ENCODE data around the gene NAV2. TPM values are rescaled to one million over a fixed set of nuclear protein-coding genes. Genes with fewer than 3 reads are reported as not detected.

Gene NAV2
- total RNA-seq, 1 donor from 2014 or later, result 50.8 TPM

DNA sequence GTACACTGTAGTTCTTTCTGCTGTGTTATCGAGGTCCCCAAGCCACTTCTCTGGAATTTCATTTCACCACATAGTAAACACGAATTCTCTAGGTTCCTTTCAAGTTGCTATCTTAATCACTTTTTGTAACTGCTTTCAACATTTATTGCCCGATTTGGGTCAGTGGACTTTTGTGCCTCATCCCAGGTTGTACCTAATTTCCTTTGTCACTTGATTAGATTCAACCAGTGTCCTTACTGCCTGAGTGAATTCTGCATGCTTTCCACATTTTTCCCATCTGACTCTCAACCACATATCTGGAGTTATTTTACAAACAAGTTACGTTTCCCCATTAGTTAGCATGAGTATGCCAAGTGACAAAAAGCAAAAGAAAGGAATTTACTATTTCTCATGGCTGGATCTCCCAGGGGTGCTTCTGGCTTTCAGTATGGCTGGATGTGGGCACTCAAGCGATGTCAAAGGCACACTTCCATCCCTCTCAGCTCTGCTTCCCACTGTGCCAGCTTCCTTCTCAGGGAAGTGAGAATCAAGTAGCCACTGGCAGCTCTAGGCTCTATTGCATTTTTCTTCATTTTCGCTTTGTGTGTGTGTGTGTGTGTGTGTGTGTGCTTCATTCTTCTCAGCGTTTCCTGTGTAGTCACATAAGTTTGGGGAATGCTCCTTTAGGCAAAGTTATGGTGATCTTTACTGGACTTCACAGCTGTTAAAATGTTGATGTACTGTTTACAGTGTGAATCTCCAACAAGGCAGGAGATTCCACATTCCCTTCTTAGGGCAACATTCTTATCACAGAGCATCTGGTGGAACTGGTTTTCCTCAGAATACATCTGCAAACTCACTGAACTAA is 318.7 kb downstream of the NAV2 start:
- intact Hi-C loops (cut with DNase I), result no loop called here
- DNase-seq (ENCODE audit: low spot score), result peak; percentile 35

DNA sequence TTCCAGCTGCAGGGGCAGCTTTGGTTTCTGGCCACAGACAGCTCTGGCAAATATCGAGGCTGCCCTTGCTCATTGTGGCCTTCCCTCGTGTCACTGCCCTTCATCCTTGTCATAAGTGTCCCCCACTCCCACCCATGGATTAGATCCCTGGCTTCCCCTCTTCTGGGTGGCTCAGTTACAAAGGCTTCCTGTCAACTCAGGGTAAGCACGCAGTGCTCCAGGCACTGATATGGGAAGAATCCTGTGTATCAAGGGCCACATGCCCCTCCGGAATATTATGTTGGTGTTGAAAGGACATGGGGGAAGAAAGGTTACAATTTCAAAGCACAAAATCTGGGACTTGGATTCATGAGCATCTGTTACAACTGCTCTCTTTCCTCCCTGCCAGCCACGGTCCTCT is 319.5 kb downstream of the NAV2 start:
- DNase-seq (ENCODE audit: low spot score), result peak; percentile 44
- intact Hi-C loops (cut with DNase I), result no loop called here

DNA sequence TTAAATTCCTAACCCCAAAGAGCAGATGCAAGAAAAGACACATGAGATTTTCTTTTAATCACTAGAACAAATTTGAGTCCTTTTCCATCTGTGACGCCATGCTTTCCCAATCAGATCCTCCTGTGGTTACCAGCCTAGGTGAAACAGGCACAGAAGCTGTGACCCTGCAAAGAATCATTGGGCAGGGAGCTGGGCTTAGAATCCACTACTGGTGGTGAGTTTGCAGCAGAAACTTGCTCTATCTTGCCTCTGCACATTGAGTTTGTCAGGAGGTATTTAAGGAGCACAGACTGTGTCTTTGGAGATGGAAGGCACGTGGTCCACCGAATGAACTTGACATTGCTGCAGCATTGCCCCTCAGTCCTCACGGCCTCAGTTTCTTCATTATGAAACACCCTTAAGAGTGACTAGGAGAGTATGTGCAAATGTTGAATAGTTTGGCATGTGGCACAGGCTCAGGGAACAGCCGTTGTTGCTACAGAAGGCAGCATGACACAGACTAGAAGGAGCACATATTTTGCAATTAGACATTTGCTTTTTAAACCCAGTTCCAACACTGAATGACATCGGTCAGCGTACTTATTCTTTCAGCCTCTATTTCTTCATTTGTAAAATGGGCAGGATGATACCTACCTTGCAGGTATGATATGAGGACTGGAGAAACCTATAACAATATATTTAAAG is 320.1 kb downstream of the NAV2 start:
- intact Hi-C loops (cut with DNase I), result no loop called here
- DNase-seq (ENCODE audit: low spot score), result peak; percentile 12

DNA sequence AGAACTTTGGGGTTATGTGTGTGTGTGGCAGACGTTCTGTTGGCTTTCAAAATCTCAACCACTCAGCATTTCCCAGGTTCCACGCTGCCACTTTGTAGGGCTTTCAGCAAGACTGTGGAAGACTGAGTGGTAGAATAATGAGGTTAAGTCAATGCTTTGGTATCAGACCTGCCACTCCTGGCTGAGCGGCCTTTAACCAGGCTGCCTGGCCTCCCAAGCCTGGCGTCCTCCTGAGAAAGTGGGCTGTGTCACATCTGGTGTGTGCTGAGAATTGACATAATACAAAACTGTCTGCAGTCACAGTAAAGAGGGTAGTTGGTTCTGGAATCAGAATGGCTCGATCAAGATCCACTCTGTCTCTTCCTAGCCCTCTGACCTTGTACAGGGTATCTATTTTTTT is 321.2 kb downstream of the NAV2 start:
- DNase-seq (ENCODE audit: low spot score), result no peak
- intact Hi-C loops (cut with DNase I), result no loop called here

DNA sequence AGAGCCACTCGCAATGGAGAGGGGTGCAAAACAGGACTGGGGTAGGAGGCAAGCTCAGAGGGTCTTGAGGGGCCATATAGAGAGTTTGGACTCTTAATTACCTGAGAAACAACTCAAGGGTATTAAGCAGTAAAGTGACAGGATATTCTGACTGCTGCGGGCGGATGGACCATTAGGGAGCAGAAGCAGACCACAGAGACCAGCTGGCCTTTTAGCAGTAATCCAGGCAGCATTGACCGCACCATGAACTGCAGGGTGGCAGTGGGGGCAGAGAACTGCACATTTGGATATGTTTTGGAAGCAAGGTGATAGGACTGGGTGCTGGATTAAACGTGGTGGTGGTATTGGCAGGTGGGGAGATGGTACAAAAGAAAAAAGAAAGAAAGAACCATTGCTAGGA is 322.3 kb downstream of the NAV2 start:
- DNase-seq (ENCODE audit: low spot score), result no peak
- intact Hi-C loops (cut with DNase I), result loop anchor here (5.0 kb wide), 1 partner anchor 78 kb away; no protein-coding TSS in a partner anchor

DNA sequence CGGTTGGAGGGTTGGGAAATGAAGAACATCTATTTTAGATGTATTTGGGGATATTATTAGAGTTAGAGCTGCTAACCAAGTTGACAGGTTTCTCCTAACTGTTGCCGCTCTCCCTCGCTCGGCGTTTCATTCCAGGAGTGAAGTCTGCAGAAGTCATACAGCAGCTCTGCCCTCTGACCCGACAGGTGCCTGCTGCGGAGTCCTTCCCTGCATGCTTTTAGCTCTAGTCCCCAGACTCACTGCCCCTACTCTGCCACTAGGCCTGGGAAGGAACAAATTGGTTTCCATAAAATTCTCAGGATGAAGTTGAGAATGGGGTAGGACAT is 322.7 kb downstream of the NAV2 start:
- no peak for DNase-seq (ENCODE audit: low spot score)
- intact Hi-C loops (cut with DNase I), result loop anchor here (5.0 kb wide), 1 partner anchor 78 kb away; no protein-coding TSS in a partner anchor

DNA sequence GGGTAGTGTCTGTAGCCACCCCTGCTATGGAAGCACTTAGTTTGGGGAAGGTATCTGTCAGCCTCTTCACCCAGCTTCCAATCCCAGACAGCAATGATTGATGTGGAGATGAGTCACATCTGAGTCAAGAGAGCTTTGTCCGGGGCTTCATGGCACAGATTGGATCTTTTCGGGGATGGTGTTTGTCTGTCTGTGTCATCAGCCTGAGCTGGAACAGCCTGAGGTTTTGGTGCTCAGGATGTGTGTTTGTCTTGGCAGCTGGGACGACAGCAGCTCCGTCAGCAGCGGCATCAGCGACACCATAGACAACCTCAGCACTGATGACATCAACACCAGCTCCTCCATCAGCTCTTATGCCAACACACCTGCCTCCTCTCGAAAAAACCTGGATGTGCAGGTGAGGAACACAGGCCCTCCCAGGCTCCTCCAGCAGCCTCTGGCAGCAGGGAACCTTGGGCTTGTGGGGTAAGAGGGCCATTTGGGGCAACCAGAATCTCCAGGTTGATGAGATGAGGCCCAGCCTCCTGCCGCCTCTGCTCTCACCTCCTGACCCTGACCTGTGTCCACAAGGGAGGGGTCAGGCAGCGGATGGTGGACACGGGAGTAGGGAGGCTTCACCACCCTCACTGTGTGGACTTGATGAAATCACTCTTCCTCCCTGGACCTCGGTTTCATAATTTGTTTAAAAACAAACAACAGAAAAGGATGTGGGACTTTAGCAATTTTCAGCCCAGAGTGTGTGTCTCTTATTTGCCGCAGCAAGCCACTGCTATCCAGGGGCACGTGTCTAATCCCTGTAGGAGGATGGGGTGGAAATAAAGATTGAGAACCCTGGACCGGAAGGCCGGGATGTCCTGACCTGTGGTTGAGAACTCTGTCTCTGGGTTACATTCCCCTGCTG is 323.3 kb downstream of the NAV2 start:
- DNase-seq (ENCODE audit: low spot score), result no peak
- intact Hi-C loops (cut with DNase I), result loop anchor here (5.0 kb wide), 1 partner anchor 79 kb away; no protein-coding TSS in a partner anchor

DNA sequence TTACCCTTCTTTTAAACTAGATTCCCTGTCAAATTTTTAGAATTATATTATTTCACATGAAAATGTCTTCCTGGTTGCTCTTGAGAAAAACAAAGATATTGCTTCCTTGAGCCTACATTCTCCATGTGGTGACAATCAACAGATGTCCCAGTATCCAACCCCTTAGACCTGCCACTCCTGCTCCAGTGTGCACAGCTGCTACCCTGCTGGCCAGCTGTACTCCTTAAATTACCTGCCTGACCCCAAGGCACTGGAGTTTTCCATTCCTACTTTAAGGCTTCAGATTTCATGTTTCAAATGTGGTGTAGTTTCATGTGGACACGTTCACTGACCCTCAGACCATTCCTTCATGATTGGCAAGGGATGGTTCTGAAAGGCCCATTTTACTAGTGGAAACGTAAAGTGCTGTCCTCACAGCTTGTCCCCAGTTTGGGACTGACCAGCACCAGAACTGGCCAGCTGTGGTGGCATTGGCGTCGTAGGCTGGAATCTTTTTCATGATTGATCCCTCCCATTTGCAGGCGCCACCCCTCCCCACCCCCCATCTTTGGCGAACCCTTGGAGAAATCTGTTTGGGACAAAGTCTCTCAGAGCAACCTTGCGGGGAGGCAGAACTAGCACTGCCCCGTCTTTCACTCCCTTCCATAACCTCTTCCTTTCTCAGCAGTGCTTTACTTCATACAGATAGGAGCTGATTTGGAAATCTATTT is 324.1 kb downstream of the NAV2 start:
- no peak for DNase-seq (ENCODE audit: low spot score)
- intact Hi-C loops (cut with DNase I), result loop anchor here (5.0 kb wide), 1 partner anchor 79 kb away; no protein-coding TSS in a partner anchor

DNA sequence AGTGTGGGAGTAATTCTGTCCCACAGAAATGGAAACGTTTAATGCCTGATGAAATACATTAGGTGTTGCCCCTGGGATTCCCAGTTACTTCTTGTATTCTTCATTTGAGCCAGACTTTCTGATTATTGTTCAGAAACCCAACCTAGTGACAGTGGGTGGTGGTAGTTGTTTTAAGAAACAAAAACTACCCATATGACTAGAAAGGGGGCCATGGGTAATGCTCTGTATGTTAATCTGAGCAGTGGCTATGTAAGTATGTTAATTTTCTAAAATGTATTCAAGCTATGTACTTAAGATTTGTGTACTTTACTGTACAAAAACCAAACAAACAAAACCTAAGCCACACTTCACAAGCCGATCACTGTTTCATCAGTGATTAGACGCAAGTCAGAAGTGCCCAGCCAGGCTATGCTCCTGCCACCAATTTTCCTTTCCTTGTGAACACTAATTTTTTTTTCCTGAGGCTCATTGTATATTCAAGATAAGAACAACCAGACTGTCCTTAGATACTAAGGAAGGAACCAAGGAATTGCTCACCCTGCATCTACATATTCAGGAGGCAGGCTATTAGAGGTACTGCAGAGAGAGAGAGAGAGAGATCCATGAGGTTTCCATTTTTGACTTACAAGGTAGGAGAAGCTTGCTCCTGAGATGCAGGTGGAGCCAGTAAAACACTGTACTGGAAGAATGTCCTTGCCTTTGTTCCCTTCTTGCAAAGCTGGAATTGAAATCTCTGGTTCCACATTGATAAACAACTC is 324.9 kb downstream of the NAV2 start:
- DNase-seq (ENCODE audit: low spot score), result no peak
- intact Hi-C loops (cut with DNase I), result loop anchor here (5.0 kb wide), 1 partner anchor 80 kb away; no protein-coding TSS in a partner anchor

DNA sequence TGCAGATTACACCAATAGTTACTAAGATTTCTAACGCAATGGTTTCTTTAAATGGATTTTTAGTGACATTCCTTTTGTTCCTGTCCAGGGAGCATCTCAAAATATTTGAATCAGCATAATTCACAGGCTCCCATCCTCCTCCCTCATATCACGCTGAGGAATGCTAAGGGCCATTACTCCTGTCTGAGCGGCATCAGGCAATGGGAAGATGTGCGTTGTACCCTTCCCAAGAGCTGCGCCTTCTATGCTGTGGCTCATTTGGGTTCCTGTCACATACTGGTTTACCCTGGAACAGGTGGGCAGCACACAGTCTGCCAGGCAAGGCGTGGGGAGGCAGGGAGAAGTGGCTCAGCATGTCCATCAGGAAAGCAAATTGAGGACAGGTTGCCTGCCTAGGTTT is 325.8 kb downstream of the NAV2 start:
- intact Hi-C loops (cut with DNase I), result loop anchor here (5.0 kb wide), 1 partner anchor 81 kb away; no protein-coding TSS in a partner anchor
- DNase-seq (ENCODE audit: low spot score), result no peak

DNA sequence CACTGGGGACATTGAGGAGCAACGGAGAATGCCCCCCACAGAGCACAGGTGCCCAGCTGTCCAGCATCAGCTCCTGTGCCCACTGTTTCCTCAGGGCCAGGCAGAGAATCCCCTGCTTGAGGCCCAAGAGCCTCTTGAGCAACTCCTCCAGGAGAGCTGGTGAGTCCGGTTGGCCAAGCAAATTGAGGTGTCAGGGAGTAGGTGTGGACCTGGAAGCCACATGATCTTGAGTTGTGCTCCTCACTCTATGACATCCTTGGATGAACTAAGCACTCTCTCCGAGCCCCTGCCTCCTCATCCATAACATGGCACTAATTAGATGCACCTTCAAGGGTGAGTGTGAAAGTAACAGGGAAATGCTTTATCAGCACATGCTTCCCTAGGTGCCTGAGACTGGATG is 326.3 kb downstream of the NAV2 start:
- no peak for DNase-seq (ENCODE audit: low spot score)
- intact Hi-C loops (cut with DNase I), result loop anchor here (5.0 kb wide), 1 partner anchor 82 kb away; no protein-coding TSS in a partner anchor

DNA sequence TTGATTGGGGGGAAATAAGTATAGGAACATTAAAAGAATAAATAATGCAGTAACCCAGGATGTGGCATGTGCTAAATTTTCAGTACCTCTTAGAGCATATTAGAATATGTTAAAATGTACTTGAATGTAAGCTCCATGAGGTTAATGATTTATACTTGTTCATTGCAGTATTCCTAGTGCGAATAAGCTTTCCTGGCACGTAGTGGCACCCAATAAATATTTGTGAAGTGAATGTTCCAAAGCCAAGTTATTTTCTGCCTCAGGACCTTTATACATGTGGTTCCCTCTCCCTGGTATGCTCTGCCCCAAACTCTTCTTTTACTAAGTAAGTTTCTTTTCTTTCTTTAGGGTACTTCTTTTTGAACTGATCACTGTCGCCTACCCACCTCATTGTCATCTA is 328.9 kb downstream of the NAV2 start:
- intact Hi-C loops (cut with DNase I), result no loop called here
- no peak for DNase-seq (ENCODE audit: low spot score)

DNA sequence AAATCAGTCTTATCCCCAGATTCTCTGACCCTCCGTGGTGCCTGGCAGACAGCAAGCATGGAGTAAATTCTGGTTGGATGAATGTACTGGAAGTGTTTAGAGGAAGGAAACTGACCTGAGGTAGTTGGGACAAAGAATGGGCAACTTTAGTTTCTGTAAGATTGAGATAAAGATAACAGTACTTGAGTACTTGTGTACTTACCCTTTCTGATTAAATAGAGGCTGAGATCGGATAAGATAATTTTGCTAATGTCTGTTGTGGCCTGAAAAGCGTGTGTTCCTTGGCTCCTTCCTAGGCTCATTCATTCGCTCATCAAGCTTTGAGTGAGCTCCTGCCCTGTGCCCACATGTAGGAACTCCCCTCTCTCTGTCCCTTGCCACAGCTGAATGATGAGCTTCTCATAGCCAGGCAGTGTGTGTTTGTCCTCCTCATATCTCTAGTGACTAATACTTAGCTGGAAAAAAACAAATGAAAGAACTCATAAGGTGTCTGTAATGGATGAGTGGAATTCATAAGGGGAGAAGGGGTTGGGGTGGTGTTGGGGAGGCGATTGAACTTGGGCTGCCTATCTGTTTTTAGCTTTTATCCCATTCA is 329.5 kb downstream of the NAV2 start:
- no peak for DNase-seq (ENCODE audit: low spot score)

DNA sequence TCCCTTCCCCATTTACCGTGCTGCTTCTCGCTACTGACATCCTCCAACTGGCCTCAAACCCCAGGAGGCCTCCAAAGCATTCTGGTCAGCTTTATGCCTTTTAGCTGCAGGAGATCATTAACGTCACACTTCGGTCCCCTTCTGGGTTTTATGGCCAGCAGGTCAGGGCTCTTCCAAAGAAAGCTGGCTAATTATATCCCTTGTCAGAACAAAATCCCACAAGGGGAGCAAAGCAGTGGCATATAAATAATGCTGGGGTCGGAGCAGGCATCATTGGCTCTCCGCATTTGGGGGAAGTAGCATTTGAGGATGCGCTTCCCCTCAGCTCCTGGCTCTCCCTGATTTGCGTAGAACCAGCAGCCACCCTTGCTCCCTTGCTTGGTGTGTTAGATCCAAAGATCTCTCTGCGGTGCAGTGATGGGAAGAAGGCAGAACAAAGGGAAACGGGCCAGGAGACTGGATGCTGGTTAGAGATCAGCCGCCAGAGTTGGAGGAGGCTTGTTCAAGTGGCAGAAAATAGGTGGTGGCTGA is 330.2 kb downstream of the NAV2 start:
- intact Hi-C loops (cut with DNase I), result no loop called here
- no peak for DNase-seq (ENCODE audit: low spot score)

More for the DNA sequence above, 329.5 kb downstream of the NAV2 start:
- intact Hi-C loops (cut with DNase I), result no loop called here

DNA sequence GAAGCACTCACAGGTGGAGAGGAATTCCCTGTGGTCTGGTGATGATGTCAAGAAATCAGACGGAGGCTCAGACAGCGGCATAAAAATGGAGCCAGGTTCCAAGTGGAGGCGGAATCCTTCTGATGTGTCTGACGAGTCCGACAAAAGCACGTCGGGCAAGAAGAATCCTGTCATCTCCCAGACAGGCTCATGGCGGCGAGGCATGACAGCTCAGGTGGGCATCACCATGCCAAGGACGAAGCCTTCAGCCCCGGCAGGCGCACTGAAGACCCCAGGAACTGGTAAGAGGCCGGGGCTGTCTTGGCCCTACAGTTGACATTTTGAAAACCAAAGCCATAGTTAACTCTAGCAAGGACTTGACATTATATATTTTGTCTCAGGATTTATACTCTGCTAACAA is 331.4 kb downstream of the NAV2 start:
- intact Hi-C loops (cut with DNase I), result no loop called here
- no peak for DNase-seq (ENCODE audit: low spot score)

DNA sequence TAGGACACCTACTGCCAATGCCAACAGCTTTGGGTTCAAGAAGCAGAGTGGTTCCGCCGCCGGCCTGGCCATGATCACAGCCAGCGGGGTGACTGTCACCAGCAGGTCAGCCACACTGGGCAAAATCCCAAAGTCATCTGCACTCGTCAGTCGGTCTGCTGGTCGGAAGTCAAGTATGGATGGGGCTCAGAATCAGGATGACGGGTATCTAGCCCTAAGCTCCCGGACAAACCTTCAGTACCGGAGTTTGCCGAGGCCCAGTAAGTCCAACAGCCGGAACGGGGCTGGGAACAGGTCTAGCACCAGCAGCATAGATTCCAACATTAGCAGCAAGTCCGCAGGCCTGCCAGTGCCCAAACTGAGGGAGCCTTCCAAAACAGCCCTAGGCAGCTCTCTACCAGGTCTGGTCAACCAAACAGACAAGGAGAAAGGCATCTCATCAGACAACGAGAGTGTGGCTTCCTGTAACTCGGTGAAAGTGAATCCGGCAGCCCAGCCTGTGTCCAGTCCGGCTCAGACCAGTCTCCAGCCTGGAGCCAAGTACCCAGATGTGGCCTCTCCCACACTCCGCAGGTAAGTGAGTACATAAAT is 332.6 kb downstream of the NAV2 start:
- DNase-seq (ENCODE audit: low spot score), result peak; percentile 78
- intact Hi-C loops (cut with DNase I), result loop anchor here (5.0 kb wide), 2 partner anchors 47 to 67 kb away; no protein-coding TSS in a partner anchor

DNA sequence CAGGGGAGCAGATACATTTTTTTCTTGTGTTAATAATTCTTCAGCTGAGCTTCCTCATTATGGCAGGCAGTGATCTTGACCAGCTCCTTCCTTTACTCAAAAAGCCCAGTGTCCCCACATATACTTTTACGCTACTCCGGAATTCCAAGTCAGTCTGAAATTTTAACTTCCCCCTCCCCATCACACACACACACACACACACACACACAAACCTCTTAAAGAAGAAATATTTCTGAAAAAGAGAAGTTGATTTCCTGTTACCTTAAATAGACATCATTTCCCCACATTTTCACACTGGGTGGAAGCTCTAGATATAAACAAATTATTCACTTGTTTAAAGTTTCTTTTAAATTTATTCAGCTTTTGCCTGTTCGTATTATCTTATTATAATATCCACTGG is 333.8 kb downstream of the NAV2 start:
- DNase-seq (ENCODE audit: low spot score), result no peak

More for the DNA sequence above, 333.8 kb downstream of the NAV2 start:
- intact Hi-C loops (cut with DNase I), result loop anchor here (5.0 kb wide), 2 partner anchors 46 to 66 kb away; no protein-coding TSS in a partner anchor

Measured in cardiac septum (tissue), 1 donor.